Right forelimb (tissue), 1 donor: Measurements from ENCODE around the gene SELE.

Experiments used
- DNase-seq: peaks from one replicate; pipeline ENCODE4 v3.0.0-alpha.2; 2018

The SELE gene, protein sequence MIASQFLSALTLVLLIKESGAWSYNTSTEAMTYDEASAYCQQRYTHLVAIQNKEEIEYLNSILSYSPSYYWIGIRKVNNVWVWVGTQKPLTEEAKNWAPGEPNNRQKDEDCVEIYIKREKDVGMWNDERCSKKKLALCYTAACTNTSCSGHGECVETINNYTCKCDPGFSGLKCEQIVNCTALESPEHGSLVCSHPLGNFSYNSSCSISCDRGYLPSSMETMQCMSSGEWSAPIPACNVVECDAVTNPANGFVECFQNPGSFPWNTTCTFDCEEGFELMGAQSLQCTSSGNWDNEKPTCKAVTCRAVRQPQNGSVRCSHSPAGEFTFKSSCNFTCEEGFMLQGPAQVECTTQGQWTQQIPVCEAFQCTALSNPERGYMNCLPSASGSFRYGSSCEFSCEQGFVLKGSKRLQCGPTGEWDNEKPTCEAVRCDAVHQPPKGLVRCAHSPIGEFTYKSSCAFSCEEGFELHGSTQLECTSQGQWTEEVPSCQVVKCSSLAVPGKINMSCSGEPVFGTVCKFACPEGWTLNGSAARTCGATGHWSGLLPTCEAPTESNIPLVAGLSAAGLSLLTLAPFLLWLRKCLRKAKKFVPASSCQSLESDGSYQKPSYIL

DNA sequence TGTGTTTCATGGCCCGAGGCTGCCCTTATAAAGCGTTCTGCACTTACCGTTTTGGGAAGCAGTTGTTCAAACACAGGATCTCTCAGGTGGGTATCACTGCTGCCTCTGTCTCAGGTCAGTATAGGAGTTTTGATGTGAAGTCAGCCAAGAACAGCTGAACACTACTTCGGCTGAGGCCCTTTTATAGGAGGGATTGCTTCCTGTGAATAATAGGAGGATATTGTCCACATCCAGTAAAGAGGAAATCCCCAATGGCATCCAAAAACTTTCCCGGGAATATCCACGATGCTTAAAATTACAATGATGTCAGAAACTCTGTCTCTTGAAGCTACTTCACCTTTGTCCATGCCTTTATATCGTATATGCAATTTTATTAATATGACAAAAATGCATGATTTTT lies at the start of gene SELE:
Gene SELE, minus strand, starts transcription at position 156 of the 400 bp plus-strand sequence. CDS start 467 bp downstream, outside the sequence.
- DNase-seq = no peak

DNA sequence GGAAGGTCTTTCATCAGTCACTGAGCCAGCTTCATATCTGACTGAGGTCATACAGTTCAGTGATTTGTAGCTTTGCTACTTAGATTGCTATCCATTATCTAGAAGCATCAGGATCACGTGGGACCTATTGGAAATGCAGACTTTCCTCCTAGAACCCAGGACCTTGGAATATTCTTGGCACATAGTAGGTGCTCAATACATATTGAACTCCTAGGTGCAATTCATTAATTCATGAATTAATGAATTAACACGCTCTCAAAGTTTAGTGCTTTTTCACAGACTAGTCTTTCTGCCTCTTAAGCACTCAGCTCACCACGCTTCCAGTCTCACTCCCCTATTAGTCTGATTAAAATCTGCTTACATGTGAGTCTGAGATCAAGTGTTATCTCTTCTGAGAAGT lies 48.7 kb upstream of the SELE start:
- DNase-seq = no peak

DNA sequence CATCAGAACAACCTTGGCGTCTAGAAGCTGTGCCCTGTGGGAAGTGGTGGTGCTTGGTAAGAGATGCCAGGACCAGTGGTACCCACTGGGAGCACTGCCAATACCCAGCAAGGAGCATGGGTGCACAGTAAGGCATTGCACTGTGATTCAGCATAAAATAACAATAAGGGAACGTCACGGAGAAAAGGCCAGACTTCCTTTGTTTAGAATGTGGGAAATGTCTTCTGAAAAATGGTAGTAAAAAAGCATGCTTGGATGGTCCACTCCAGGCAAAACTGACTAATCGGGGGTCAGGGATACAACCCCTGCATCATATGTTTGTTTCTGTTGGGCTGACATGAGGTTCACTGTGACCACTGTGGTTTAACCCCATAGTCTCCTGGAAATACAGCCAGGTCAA lies 46.1 kb upstream of the SELE start:
- no peak for DNase-seq

DNA sequence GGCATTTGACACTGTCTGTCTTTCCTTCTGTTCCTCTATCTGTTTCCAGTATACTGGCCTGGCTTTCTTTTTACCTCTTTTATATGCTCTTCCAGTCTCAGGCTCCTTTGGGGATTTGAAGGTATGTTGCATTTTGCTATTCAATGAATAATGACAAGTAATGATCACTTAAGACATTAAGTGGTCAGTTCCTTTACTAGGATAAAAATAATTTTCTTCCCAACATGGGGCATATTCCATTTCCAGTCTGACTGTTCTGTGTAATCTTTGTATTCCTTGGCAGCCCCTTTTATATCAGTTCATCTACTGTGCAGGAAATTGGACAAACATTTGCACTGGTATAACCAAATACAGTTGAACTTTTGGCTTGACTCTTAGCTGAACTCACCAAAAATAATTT lies 45.3 kb upstream of the SELE start:
- no peak for DNase-seq

DNA sequence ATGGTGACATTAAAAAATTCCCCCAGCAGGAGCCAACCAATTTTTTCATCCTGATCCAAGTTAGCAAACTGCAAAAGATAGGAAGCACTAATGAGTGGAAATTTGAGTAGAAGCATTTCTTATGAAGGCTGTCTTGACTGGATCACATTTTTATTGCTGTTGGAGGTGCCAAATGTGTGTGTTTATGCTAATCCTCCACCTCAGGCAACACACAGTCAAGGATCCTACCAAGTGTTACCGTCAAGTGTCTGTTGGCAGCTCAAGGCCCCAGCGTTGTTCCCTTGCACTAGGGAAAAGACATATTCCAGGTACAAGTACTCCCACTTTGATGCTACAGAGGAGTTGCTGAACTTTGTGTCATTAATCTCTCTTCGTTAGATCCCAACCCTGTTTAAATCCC lies 42.6 kb upstream of the SELE start:
- no peak for DNase-seq

DNA sequence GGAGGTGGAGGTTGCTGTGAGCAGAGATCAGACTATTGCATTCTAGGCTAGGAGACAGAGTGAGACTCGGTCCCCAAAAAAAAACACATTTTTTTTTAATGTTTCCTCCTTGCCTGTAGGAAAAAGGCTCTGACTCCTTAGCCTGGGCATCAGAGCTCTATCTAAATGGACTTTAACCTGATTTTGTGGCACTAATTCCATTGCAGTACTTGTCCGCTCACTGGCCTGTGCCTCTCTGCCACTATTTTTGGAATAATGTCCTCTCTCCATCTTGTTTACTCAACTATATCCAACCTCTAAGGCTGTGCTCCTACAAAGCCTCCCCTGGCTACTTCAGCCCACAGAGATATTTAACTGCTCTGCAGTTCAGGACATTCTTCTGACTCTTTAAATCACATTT lies 34.3 kb upstream of the SELE start:
- no peak for DNase-seq

DNA sequence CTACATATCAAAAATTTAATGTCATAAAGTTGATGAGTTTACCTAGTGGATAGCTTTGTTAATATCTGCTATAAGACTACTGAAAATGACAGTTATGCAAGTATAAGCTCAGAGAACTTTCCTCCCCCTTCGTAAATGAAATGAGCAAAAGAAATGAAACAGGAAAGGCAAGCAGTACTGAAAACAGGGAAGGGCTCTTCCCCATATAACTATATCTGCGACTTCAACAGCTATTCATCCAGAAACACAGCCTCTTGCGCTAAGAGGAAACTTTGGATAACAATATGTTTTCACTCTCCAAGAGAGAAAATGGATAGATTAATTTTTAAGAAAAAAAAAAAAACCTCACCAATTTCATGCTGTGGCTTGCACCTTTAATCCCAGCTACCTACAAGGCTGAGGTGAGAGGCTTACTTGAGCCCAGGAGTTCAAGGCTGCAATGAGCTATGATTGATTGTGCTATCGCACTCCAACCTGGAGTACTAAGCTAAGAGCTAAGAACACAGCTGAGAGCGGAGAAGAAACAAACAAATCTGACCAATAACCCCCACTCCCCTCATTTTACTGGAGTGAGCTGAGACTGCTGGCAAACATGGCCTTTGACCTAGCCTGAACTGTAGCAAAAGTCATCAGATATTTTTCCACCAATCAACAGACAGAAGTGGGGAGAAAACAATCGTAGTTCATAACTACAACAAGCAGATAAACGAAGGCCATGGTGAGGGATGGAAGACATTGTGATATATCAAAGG lies 31.9 kb upstream of the SELE start:
- DNase-seq = no peak

DNA sequence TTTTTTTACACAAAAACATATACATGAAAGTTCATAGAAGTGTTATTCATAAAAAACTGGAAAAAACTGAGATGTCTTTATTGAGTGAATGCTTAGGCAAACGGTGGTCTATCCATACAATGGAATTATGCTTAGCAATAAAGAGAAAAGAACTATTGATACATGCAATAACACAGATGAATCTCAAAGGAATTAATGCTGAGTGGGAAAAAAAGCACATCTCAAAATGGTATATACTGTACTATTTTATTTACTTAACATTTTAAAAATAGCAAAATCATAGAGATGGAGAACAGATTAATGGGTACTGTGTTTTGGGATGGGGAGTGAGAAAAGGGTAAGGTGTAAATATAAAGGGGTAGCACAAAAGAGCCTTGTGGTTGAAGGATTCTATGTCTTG lies 31.0 kb upstream of the SELE start:
- DNase-seq = no peak

DNA sequence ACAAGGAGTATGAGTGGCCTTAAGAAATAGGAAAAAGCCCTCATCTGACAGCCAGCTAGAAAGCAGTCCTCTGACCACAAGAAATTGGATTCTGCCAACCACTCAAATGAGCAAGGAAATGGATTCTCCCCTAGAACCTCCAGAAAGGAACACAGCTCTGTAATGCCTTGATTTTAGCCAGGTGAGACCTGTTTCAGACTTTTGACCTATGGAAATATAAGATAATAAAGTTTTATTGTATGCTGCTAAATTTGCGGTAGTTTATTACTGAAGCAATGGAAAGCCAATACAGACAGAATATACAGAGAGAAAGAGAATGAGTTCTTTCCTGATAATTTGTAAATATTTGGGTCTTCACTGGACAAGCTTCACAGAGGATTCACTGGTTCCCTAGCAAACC lies 28.8 kb upstream of the SELE start:
- no peak for DNase-seq

DNA sequence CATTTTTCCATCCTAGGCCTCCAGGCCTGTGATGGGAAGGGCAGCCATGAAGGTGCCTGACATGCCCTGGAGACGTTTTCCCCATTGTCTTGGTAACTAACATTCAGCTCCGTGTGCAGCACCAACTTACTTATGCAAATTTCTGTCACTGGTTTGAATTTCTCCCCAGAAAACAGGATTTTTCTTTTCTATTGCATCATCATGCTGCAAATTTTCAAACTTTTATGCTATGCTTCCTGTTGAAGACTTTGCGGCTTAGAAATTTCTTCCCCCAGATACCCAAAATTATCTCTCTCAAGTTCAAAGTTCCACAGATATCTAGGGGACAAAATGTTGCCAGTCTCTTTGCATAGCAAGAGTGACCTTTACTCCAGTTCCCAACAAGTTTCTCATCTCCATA lies 25.2 kb upstream of the SELE start:
- DNase-seq = no peak

DNA sequence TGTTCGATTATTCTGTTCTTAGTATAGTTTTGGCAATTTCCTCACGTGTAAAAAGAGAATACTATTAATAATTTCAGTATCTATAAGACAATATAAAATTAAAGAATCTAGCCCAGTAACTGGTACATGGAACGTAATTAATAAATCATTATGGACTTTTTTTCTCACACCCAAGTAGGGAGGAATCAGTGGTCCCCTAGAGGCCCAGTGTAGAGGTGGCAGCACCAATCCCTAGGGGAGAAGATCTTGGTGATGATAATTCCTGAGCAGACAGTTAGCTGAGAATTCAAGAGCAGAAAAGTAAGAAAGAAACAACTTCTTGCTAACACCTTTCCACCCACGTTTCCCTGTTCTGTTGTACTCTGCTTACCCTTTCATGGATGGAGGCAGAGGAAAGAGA lies 19.7 kb upstream of the SELE start:
- DNase-seq = no peak

DNA sequence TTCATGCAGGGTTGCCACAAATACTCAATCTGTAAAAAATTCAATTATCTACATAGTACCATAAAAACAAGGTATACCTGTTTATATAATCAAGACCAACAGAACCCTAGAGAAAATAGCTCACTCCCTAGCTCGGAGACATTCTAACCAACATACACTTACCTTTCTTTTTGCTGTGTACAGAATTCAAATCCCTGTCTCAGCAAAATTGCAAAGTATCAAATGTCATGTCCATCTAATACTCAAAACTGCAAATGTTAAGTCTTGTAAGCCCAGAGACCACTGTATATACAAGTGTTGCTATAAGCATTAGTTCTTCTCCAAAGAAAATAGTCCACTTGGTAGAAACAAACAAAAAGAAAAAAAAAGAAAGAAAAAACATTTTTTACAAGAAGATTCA lies 16.2 kb upstream of the SELE start:
- no peak for DNase-seq

DNA sequence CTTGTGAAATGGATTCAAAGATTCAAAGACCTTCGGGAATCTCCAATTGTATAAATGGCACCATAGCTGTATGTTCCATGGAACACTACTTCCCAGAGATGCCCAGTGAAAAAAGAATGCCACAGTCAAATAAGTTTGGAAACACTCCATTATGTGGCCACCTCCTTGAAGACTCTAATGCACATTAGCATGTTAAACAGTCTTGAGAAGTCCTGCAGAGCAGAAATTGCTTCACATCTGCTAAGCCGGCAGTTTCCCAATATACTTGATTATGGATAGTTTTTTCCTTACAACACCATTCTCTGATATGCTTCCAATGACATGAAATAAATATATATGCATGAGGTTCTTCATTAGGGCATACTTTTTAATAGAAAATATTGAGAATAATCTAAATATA lies 12.7 kb upstream of the SELE start:
- no peak for DNase-seq

DNA sequence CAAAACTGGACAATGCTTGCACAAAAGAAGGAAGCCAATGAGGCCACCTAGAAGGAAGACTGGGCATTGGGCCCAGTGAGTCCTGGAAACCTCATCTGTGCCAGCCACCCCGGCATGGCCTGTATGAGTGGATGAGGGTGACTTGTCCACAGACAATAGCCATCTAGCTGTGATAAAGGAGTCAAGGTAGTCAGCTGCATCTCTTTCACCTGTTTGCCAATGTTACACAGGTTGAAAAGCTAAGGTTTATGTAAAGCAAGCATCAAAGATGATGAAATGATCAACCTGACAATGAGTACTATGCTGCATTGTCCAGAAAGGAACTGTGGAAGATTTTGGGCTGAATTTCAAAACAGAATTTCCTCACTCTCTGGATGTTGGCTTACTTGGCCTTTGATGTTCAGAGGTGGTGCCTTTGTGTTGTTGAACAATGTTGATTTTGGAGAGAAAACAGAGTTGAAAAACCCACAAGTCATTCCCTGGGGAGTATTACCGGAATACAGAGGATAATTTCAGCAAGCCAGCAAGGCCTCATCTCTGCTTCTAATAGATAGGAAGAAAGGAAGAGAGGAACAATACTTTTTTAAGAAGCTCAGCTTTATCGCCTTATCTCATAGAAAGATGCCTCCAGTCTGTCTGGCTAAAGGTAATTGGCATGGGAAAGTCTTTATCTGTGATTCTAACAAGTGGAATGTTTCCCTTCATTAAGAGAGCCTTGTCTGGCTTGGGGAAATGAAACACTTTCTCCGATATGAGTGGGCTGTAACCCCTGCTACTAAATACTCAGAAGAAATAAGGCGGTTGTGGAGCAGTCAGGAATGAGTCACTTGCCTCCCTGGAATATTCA lies 11.4 kb upstream of the SELE start:
- DNase-seq = no peak

DNA sequence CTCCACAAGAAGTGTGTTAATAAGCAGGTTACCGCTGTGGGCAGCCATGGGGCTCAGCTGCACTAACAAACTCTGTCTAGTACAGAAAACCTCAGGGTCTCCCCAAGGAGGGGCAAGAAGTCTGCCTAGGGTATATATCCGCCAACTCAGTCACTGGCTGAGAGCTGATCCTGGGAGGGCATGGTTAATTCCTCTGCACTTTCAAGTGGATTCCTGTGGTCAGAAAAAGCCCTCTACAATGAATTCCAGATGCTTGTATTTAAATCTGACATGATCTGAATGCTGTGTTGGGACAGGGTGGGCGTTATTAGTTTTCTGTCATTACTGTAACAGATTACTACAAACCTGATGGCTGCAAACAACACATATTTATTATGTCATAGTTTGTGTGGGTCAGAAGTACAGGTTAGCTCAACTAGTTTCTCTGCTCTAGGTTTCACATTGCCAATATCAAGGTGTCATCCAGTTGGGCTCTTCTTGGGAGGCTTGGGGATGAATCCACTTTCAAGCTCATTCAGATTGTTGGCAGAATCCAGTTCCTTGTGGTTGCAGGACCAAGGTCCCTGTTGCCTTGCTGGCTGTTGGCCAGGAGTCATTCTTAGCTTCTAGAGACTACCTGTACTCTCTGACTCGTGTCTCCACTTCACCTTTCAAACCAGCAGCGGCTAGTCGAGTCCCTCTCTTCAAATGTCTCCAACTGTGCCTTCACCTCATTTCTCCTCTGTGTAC lies 8.0 kb upstream of the SELE start:
- no peak for DNase-seq

DNA sequence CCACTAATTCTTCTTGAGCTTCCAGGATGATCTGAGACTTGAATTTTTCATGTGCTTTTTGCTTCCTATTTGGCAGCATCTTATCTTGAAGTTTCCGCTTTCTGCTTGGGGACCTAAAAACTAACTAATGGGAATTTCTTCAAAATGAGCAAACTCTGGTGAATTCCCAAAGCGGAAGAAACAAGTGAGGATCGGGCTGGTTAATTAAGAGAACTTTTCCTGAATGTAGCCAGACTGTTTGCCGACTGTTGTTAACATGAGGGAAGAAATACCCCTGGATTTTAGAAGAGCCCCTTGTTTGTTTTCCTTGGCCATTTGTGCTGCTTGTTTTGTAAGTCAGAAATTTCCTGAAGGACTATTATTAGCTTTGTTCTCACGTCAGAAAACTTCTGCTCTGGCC lies 6.1 kb upstream of the SELE start:
- no peak for DNase-seq

DNA sequence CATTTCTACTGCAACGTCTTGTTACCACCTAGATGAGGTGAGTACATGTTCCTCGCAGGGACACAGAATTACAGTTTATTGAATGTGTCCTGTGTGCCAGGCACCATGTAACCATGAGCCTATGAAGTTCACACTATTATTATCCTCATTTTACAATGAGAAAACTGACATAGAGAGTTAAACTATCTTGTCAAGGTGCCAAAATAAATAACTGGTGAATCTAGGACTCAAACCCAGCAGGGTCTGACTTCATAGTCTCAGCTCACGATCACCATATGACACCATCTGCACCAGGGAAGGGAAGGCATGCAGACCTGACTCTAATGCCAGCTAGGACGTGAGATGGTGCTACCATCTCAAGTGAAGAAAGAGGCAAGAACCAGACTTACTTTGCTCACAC lies 2.4 kb downstream of the SELE start:
- no peak for DNase-seq

DNA sequence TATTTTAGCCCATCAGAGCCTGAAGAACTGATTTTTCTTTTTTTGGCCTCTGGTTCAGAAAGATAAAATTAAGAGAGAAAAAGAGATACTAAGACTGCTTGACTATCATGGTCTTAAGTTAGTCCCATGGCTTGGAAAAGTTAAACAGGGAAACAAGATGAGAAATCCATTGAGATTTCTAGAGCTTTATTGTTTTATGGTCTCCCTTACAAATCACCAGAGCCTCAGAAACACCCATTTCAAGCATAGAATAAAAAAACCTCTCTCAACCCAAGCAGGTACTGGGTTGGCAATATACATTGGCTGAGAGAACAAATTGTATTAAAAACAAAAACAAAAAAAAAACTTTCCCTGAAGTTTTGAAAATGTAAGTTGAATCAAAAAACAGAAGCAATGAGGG lies 3.9 kb downstream of the SELE start:
- no peak for DNase-seq

DNA sequence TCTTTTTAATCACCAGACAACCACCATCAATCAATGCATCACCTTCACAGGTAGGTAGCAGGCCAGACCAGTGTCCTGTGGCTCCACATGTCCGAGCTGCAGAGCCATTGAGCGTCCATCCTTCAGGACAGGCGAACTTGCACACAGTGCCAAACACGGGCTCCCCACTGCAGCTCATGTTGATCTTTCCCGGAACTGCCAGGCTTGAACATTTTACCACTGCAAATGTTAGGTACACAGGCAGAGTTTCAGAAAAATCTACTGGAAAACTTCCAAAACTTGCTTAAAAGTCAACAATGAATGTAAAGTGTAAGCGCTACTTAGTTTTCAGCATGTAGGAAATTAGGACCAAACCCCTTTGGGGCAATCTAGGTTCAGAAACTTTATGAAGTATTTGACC lies 6.6 kb downstream of the SELE start:
- DNase-seq = no peak

DNA sequence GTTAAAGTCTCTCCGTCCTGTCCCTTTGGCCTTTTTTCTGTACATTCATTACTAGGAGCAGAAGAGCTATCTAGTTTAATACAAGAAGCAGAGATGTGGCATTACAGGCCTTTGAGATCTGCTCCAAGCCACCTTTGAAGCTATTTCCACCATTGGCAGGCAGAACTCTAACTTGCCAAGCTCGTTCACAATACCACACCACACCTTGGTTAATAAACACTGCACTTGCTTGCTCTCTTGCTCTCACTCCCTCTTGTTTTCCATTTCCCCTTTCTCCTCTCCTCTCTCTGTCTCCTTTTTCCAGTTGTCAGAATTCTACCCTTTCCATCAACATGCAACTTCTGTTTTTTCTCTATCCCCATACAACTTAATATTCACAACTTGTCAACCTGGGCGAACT lies 7.0 kb downstream of the SELE start:
- DNase-seq = no peak

DNA sequence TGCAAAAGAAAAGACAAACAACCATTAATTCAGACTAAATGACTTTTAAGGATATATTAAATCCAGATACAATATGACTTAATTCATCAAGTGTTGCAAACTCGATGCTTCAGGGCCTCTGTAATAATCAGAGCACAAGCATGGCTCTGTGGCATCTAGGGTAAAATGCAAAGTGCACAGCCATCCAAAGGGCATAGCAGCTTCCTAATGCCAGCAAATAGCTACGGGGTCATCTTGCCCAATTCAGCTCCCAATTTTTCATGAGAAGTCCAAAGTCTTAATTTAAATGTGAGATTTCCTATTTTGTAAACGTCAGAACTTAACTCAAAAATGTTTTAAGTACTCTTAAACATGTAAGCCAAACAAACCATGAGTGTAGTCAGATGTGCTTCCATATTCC lies 7.9 kb downstream of the SELE start:
- DNase-seq = no peak

DNA sequence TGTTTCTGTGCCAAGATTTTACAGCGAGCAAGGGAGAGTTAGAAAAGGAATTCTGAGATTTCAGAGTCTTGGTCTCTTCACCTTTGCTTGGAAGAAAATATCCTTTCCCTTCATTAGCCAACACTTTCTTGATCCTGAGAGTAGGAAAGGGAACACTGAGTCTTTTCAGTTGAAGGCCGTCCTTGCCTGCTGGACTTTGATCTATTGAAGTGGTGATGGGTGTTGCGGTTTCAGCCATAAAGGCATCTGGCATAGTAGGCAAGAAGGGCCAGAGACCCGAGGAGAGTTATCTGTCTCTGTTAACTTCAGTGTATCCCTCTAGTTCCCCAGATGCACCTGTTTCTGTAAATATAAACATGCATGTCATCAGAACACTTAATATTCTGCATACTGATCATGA lies 9.7 kb downstream of the SELE start:
- DNase-seq = no peak

DNA sequence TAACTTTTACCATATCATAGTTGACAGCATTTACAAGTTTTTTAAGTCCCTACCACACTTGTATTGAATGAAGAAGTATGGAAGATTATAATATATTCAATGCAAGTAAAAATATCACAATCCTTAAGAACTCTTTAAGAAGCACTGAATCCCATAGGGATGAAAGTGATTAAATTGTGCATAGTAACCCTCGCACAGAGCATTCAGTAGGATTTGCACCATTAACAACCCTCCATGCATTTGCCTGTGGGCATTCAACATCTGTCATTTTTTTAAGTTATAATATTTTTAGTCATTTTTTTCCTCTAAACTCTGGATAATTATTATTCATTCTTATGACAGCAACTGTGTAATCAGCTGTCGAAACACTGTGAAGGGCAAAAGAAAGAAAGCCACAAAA lies 10.1 kb downstream of the SELE start:
- no peak for DNase-seq
